ENCODE measurements around the gene RASL12.
"Not testable (repeated sequence)": the region's sequence is repeated elsewhere in the genome, so short reads cannot be mapped to it uniquely, and the experiment has no call there.

RASL12 gene

GRCh38 chr15:65096481-65097385 is 28.9 kb upstream of the RASL12 start:
- no peak overlapping the region for H3K4me3 ChIP-seq (replicated peaks in 1 of 2; ENCODE audit: low read depth in 2 of 2, low read length in 2 of 2)
- no peak for DNase-seq (ENCODE audit: low read depth in 2 of 2)
- no peak for TF ChIP-seq CTCF (IDR thresholded peaks at IDR 0.05; ENCODE audit: low read depth, low read length)

- no peak for TF ChIP-seq CTCF (IDR thresholded peaks at IDR 0.05; ENCODE audit: low read depth, low read length)
- DNase-seq (ENCODE audit: low read depth in 2 of 2) = no peak
- no peak overlapping the region for H3K4me3 ChIP-seq (replicated peaks in 1 of 2; ENCODE audit: low read depth in 2 of 2, low read length in 2 of 2)
Observed at GRCh38 chr15:65095747-65096104, 27.9 kb upstream of the RASL12 start.

GRCh38 chr15:65095011-65095746 is 27.4 kb upstream of the RASL12 start:
- no peak overlapping the region for H3K4me3 ChIP-seq (replicated peaks in 1 of 2; ENCODE audit: low read depth in 2 of 2, low read length in 2 of 2)
- no peak for DNase-seq (ENCODE audit: low read depth in 2 of 2)
- TF ChIP-seq CTCF (IDR thresholded peaks at IDR 0.05; ENCODE audit: low read depth, low read length) = no peak

GRCh38 chr15:65094294-65094995 is 26.7 kb upstream of the RASL12 start:
- no peak for TF ChIP-seq CTCF (IDR thresholded peaks at IDR 0.05; ENCODE audit: low read depth, low read length)
- H3K4me3 ChIP-seq (replicated peaks in 1 of 2; ENCODE audit: low read depth in 2 of 2, low read length in 2 of 2) = no peak overlapping the region
- peak in 1 of 2 donors; percentile 19 for DNase-seq (ENCODE audit: low read depth in 2 of 2)

GRCh38 chr15:65093793-65094170 is 26.0 kb upstream of the RASL12 start:
- H3K4me3 ChIP-seq (replicated peaks in 1 of 2; ENCODE audit: low read depth in 2 of 2, low read length in 2 of 2); DNase-seq (ENCODE audit: low read depth in 2 of 2): not testable (repeated sequence)

- no peak overlapping the region for H3K4me3 ChIP-seq (replicated peaks in 1 of 2; ENCODE audit: low read depth in 2 of 2, low read length in 2 of 2)
- no peak for TF ChIP-seq CTCF (IDR thresholded peaks at IDR 0.05; ENCODE audit: low read depth, low read length)
- no peak for DNase-seq (ENCODE audit: low read depth in 2 of 2)
Observed at GRCh38 chr15:65092911-65093792, 25.4 kb upstream of the RASL12 start.

Measured in cardiac fibroblast (primary cell).